ENCODE measurements around the gene PHF1.

DNA sequence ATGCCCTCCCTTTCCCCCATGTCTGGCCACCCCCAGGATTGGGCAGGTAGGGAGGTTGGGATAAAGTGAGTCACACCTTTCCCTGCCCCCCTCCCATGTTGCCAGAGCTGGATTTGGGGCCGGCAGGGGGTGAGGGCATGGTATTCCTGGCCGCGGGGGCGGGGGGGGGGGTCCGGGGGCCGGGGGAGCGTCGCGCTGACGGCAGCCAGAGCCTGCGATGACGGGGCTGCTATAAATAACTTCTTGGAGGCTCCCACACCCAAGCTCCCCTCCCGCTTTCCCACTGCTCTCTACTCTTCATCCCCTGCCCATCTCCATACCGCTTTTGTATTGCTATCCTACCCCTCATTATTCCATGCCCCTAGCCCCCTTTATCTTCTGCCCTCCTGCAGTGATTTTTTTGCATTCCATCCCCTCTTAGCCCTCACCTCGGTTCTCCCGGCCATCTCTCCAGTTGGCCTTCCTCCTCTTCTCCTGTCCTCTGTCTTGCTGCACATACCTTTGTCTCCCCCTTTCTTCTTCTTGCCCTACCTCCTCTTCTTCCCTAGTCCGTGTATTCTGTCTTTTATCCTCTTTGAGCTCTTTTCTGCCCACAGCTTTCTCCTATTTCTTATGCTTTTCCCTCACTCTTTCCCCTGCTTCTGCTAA lies 22.9 kb downstream of the PHF1 start:
- TF ChIP-seq POLR2AphosphoS5 (IDR thresholded peaks at IDR 0.05; ENCODE audit: low read depth, low read length): no peak
- TF ChIP-seq POLR2A (IDR thresholded peaks at IDR 0.05; ENCODE audit: low read depth, low read length): no peak
